HUDEP-2 (cell line): ENCODE data around the gene VWA2.
A peak's percentile ranks its signal among the peaks of the same experiment; 100 is the strongest.

Experiments
- DNase-seq, 76 experiments: peaks; one replicate each; lab custom pipeline; 2025; ENCODE audit not compliant: unreplicated experiment in 76 of 76; lab: John Stamatoyannopoulos, UW

Gene VWA2

DNA sequence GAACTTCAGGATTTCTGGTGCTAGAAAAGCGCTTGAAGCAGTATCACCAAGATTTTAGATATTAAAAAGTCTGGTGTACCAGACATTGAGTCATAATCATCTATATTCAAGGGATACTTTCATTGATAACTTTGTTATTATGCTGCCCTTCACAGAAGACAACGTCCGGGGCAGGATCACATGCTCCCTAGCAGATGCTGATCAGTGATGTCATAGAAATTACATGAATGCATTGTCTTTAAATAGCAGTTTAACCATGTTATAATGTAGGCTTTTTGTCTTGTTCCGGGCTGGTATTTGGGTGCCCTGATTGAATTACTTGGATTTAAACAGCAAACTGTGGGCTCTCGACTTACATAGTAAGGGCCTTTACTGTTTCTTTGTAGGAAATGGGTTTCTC is 54.0 kb downstream of the VWA2 start:
- DNase-seq = no peak

DNA sequence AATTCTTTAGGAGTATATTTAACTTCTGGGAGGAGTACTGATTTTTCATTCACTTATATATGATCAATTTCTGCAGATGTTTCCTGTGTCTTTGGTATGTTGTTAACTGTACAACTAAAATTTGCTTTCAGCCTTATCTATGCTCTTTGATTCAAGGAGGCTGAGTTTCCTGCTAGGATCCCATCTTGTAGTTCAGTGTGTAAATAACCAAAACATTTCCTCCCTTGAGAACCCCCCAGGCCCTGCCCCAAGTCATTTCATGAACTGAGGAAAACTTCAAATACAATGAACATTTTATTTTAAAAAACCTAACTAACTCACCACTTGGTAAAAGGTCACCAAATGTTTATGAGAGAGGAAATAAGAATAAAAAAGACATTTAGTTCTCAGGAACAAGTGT is 55.5 kb downstream of the VWA2 start:
- DNase-seq = no peak

DNA sequence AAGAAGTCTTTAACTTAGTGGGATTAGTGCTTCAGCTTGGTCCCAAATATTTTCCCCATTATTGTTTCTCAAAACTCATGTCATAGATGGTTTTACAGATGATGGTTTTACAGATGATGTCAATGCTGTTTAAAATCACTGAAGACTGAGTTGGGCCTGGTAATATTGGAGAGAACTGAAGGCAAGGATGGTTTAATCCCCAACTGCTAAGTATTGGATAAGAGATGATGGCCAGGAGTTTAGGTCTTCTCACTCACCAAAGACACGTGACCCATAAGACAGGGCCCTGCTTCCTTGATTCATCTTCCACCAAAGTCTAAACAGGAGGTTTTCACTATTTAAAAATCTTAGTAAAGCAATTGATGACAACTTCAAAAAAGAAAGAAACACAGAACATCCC is 56.3 kb downstream of the VWA2 start:
- no peak for DNase-seq

DNA sequence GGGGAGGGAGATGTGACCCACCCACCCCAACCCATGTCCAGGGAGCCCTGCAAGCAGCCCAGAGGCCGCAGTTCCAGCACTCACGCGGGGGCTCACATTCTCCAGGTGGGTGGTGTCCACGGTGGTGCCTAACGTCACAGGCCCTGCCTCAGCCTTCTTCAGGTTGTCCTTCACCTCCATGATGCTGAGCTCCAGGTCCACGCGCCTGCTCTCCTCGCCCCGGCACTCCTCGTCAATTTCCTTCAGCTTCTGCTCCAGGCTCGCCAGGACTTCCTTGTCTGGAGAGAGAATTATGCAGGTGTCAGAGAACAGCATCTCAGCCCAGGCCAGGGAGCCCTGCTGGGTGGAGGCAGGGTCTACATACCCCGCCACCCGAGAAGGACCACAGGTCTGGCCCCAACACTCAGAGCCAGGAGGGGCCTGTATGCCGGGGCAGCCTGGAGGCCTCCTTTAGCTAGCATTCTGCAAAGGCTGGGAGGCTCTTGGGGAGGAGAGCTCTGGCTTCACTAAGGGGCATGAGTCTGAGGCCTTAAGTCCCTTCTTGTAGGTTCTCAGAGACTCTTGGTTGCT is 58.2 kb downstream of the VWA2 start:
- DNase-seq = no peak

- no peak for DNase-seq
Measured at GRCh38 chr10:114300036-114300645, 61.1 kb downstream of the VWA2 start.

DNA sequence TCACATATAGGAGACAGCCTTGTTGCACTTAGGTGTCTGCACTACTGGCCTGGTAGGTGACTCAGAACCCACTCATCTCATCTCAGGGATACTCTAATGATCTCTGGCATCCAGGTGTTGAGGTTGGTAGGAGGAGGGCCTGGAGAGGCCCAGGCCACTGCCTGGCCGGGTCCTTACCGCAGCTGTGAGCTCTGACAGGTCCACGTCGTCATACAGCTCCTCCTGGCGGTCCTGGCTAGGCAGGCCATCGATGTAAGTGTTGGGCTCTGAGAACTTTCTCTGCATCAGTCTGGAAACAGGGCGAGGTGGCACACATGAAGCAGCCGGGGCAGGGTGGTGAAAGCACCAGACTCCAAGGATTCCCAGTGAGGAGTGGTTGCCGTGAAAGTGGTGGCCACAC is 62.1 kb downstream of the VWA2 start:
- DNase-seq = peak in 4 of 76 experiments; percentile 9 to 37 (median 18)

DNA sequence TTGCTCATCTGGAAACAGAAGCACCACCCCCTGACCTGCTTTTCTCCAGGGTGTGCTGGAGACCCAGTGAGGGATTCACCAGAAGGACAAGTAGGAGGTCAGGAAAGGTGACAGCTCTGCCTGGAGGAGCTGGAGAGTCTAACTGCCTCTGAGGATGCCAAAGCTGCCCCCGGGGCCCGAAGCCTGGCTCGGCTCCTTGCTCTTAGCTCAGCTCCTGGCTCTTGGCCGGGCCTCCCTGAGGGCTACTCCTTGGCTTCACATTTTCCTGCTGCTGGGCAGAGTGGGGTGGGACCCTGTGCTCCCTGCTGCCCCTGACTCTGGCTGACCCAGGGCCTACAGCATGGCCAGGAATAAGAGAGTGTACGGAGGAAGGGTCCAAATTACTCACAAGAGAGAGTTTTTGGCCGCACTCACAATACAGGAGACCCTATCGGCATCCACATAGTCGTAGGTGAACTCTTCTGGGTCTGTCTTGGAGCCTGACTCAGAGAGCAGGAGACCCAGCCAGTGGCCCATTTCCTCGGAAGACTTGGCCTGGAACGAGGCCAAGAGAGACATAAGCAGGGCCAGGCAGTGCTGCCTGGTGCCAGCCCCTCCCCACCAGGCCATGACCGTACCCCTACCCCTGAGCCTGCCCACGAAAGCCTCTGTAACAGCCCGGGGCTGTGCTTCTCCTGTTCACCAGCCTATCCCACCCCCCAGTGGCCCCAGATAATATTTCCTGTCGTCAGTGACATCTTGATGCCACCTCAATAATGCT is 63.1 kb downstream of the VWA2 start:
- no peak for DNase-seq

DNA sequence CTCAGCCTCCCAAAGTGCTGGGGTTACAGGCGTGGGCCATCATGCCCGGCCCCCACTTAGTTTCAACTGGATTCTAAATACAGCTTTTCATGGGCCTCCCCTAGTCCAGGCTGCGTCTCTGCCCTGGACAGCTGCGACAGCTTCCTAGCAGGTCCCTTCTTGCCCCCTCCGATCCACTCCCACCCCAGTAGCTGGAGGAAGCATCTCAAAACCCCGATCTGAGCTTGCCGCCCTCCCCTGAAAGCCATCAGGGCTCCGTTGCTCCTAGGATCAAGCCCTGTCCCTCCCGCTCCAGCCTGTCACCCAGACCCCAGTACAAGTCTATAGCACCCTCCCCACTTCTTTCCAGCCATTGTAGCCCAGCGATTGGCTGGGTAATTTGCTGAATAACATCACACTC is 64.5 kb downstream of the VWA2 start:
- no peak for DNase-seq

- DNase-seq = peak in 61 of 76 experiments; percentile 1 to 73 (median 35)
Measured at GRCh38 chr10:114304017-114304570, 65.0 kb downstream of the VWA2 start.

- DNase-seq = peak in 16 of 76 experiments; percentile 1 to 26 (median 4)
Measured at GRCh38 chr10:114304571-114305421, 65.7 kb downstream of the VWA2 start.

- DNase-seq = no peak
Measured at GRCh38 chr10:114305521-114305925, 66.5 kb downstream of the VWA2 start.

DNA sequence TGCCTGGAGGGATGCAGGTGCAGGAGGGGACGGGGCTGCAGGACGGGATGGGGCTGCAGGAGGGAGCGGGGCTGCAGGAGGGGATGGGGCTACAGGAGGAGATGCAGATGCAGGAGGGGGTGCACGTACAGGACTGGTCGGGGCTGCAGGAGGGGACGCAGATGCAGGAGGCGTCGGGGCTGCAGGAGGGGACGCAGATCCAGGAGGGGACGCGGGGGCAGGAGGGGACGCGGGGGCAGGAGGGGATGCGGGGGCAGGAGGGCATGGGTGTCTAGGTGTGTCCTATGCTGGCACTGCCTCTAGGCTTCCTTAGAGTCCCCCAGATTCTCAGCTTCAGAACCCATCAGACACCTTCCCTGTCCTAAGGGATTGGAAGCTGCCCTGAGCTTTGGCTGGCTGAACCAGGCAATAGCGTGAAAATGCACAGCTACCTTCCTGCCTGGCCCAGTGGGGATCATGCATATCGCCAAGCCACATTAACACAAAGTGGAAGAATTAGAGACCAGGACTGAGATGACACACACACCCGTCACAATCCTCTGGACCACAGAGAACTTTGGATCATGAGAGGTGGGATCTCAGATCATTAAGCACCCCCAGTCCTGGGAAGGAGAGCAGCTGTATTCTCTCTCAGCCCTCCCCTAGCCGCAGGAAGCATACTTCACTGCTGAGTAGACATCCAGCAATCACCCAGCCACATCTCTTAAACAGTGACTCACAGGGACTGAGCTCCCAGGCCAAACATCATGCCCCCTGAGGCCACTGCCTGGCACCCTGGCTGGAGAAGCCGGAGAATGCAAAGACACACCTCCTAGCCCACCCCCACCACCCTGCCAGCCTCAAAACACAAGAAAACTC is 67.3 kb downstream of the VWA2 start:
- no peak for DNase-seq

- no peak for DNase-seq
Measured at GRCh38 chr10:114307731-114308130, 68.7 kb downstream of the VWA2 start.

- DNase-seq = no peak
Measured at GRCh38 chr10:114308531-114309363, 69.7 kb downstream of the VWA2 start.

GRCh38 chr10:114309364-114309651 is 70.3 kb downstream of the VWA2 start:
- no peak for DNase-seq

GRCh38 chr10:114310346-114310745 is 71.3 kb downstream of the VWA2 start:
- no peak for DNase-seq

- no peak for DNase-seq
Measured at GRCh38 chr10:114311023-114311422, 72.0 kb downstream of the VWA2 start.

DNA sequence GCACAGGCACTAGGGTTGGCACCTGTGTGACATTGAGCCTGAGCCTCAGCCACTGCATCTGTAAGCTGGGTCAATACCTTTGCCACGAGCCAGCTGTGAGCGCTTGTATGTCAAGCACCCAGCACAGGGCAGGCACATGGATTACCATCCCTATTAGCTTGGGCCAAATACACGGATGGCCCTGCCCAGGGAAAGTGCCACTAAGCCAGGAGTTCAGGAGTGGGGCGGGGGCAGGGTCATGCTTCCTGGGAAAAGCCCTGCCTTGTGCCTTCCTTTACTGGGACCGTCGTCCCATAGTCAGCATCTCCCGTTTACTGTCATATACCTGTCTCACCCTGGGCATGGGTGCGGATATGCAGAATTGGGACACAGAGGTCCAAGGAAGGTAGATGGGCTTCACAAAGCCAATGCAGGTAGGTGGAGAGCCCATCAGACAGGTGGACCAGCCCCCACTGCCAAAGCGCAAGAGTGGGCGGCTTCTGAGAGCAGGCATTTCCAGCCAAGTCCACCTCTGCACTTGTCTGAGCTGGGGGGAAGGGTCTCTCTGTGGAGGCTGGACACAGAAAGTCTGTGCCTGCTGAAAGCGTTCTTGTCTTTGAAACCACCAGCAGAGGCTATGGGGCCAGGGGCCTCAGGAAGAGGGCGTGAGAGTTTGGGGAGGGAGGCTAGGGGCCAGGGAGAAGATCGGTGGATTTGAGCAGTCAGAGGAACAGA is 72.6 kb downstream of the VWA2 start:
- no peak for DNase-seq

DNA sequence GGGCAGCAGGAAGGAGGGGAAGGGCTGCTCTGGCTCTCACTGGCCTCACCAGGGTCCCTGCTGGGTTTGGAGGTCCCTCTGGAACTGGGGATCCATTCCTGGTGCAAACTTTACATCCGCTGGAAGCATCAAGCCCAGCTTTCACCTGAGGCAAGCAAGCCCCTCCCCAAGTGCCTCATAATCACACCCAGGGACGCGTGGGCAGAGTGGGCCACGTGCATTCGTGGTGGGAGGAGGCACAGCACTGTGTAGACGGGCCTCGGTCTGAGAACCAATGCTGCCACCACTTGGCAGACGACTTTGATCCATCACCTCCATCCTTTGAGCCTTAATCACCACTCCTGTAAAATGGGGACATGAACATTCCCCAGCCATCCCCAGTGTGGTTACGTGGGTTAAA is 74.1 kb downstream of the VWA2 start:
- DNase-seq = no peak
